ENCODE measurements around the gene TAS2R38. TPM values are rescaled to one million over a fixed set of nuclear protein-coding genes. Genes with fewer than 3 reads are reported as not detected.

The TAS2R38 gene
- total RNA-seq, 1 donor from 2014 or later: not detected

- H3K4me1 Mint-ChIP-seq (ENCODE audit: unreplicated experiment): peaks cover 7% of the 10 kb centered on the region
- H3K4me3 Mint-ChIP-seq (ENCODE audit: unreplicated experiment): no peak overlapping the region
- TF ChIP-seq CTCF (IDR thresholded peaks at IDR 0.05): no peak
- no peak for DNase-seq (ENCODE audit: extremely low spot score, unreplicated experiment)
- H3K36me3 Mint-ChIP-seq (ENCODE audit: unreplicated experiment): no peaks in the 10 kb centered on the region
- no peak overlapping the region for H3K27ac Mint-ChIP-seq (ENCODE audit: unreplicated experiment)
- peaks cover 10% of the 10 kb centered on the region for H3K27me3 Mint-ChIP-seq (ENCODE audit: unreplicated experiment)
- no peaks in the 10 kb centered on the region for H3K9me3 Mint-ChIP-seq (ENCODE audit: unreplicated experiment)
Measured at GRCh38 chr7:141976524-141977245, 3.1 kb upstream of the TAS2R38 start.

- Mint-ChIP-seq H3K27ac (ENCODE audit: unreplicated experiment) (no peak overlapping the region), H3K9me3 (ENCODE audit: unreplicated experiment) (no peaks in the 10 kb centered on the region), H3K4me1 (ENCODE audit: unreplicated experiment) (peaks cover 7% of the 10 kb centered on the region), H3K27me3 (ENCODE audit: unreplicated experiment) (peaks cover 16% of the 10 kb centered on the region), H3K36me3 (ENCODE audit: unreplicated experiment) (no peaks in the 10 kb centered on the region), H3K4me3 (ENCODE audit: unreplicated experiment) (peak overlapping the region; percentile 58)
- peak; percentile 97 for TF ChIP-seq CTCF (IDR thresholded peaks at IDR 0.05)
- DNase-seq (ENCODE audit: extremely low spot score, unreplicated experiment): peak; percentile 90
Measured at GRCh38 chr7:141975806-141976523, 2.4 kb upstream of the TAS2R38 start.

DNA sequence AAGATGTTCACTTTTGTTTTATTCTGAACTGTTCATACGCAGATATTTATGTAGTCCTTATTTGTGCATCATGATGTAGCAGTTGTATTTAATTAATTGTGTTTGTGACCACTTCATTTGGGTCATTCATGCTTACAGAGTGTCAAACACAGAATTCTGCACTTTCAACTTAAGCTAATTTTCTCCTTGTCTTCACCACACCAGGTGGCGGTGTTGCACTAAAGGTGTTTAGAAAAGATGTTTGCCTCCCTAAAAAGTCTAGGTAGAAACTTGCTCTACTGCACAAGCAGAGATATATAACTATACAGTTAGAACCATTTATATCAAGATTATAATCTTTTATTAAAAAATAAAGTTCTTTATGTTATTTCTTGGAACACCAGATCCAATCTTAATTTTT, 1.3 kb upstream of the TAS2R38 start:
- no peak for DNase-seq (ENCODE audit: extremely low spot score, unreplicated experiment)
- H3K27ac Mint-ChIP-seq (ENCODE audit: unreplicated experiment): no peak overlapping the region

GRCh38 chr7:141960687-141961422, 12.7 kb downstream of the TAS2R38 start:
- Mint-ChIP-seq H3K4me1 (ENCODE audit: unreplicated experiment) (no peaks in the 10 kb centered on the region), H3K4me3 (ENCODE audit: unreplicated experiment) (no peak overlapping the region), H3K27me3 (ENCODE audit: unreplicated experiment) (no peaks in the 10 kb centered on the region), H3K27ac (ENCODE audit: unreplicated experiment) (no peak overlapping the region), H3K36me3 (ENCODE audit: unreplicated experiment) (no peaks in the 10 kb centered on the region), H3K9me3 (ENCODE audit: unreplicated experiment) (peaks cover 7% of the 10 kb centered on the region)
- TF ChIP-seq CTCF (IDR thresholded peaks at IDR 0.05): no peak
- DNase-seq (ENCODE audit: extremely low spot score, unreplicated experiment): no peak

More for the DNA sequence above, 1.3 kb upstream of the TAS2R38 start:
- no peak overlapping the region for H3K4me3 Mint-ChIP-seq (ENCODE audit: unreplicated experiment)
- peak; percentile 48 for TF ChIP-seq CTCF (IDR thresholded peaks at IDR 0.05)
- no peaks in the 10 kb centered on the region for H3K9me3 Mint-ChIP-seq (ENCODE audit: unreplicated experiment)
- no peaks in the 10 kb centered on the region for H3K36me3 Mint-ChIP-seq (ENCODE audit: unreplicated experiment)
- H3K4me1 Mint-ChIP-seq (ENCODE audit: unreplicated experiment): peaks cover 7% of the 10 kb centered on the region
- H3K27me3 Mint-ChIP-seq (ENCODE audit: unreplicated experiment): peaks cover 16% of the 10 kb centered on the region

DNA sequence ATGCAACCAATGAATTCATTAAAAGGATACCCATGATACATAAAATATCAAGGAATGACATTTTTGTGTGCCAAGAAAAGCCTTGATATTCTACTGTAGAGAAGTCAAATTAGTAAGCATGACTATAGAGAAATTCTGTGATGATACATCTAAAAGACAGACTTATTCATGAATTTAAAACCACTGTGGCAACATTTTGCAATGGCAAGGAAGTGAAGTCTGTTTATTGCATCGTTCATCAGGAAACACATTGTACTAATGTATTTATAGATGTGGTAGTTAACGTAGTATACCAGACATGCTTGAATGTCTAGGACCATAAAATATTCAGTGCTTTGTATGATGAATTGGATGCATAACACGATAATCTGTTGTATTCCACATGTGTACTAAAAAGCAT, 17.5 kb downstream of the TAS2R38 start:
- TF ChIP-seq CTCF (IDR thresholded peaks at IDR 0.05): no peak
- DNase-seq (ENCODE audit: extremely low spot score, unreplicated experiment): no peak
- H3K4me1 Mint-ChIP-seq (ENCODE audit: unreplicated experiment): no peaks in the 10 kb centered on the region
- H3K27ac Mint-ChIP-seq (ENCODE audit: unreplicated experiment): no peak overlapping the region
- H3K4me3 Mint-ChIP-seq (ENCODE audit: unreplicated experiment): no peak overlapping the region
- no peaks in the 10 kb centered on the region for H3K36me3 Mint-ChIP-seq (ENCODE audit: unreplicated experiment)
- no peaks in the 10 kb centered on the region for H3K9me3 Mint-ChIP-seq (ENCODE audit: unreplicated experiment)
- H3K27me3 Mint-ChIP-seq (ENCODE audit: unreplicated experiment): peaks cover 4% of the 10 kb centered on the region

Measured in osteocyte (in vitro differentiated cells).